ENCODE measurements around the gene CTU2.

DNA sequence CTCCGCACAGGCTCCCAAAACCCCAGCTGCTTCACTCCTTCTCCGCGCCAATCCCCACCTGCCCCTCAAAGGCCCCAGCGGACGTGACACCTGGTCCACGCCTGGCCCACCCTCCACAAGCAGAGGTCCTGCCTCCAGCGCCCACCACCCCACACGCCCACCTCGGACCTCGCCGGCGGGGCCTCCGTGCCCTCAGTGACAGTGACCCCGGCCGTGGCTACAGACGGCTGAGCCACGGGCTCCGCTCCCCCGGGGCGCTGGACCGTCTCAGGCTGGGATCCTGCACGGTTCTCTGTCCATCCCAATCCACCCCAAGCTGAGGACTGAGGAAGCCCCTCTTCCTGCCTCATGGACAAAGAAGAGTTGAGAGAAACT is 53.7 kb downstream of the CTU2 start:
- TF ChIP-seq, protein P1, sequence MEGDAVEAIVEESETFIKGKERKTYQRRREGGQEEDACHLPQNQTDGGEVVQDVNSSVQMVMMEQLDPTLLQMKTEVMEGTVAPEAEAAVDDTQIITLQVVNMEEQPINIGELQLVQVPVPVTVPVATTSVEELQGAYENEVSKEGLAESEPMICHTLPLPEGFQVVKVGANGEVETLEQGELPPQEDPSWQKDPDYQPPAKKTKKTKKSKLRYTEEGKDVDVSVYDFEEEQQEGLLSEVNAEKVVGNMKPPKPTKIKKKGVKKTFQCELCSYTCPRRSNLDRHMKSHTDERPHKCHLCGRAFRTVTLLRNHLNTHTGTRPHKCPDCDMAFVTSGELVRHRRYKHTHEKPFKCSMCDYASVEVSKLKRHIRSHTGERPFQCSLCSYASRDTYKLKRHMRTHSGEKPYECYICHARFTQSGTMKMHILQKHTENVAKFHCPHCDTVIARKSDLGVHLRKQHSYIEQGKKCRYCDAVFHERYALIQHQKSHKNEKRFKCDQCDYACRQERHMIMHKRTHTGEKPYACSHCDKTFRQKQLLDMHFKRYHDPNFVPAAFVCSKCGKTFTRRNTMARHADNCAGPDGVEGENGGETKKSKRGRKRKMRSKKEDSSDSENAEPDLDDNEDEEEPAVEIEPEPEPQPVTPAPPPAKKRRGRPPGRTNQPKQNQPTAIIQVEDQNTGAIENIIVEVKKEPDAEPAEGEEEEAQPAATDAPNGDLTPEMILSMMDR (IDR thresholded peaks at IDR 0.05) = no peak
- TF ChIP-seq POLR2A (IDR thresholded peaks at IDR 0.05) = no peak
